Peyer's patch (tissue), 4 donors: ENCODE results near the gene RALGPS1. TPM values are rescaled to one million over a fixed set of nuclear protein-coding genes. Genes with fewer than 3 reads are reported as not detected.

ENCODE experiments used
- DNase-seq, 3 donors: peaks; one replicate each; pipeline ENCODE4 v3.0.0-alpha.2; 2017 to 2019
- H3K27ac ChIP-seq, 4 donors: fragments of 200-600 bp; sonication (generic); one replicate each; pipeline ENCODE4 v1.5.1; 2016 to 2019
- H3K27me3 ChIP-seq, 2 donors: fragments of 200-600 bp; sonication (generic); one replicate each; pipeline ENCODE4 v1.5.1; 2019
- H3K36me3 ChIP-seq, 3 donors: fragments of 200-600 bp; sonication (generic); one replicate each; pipeline ENCODE4 v1.5.1; 2016 to 2019
- H3K4me1 ChIP-seq, 4 donors: fragments of 200-600 bp; sonication (generic); one replicate each; pipeline ENCODE4 v1.5.1; 2016 to 2019
- H3K4me3 ChIP-seq, 4 donors: fragments of 200-600 bp; sonication (generic); 1 replicate in 3 of 4; 2 replicates in 1 of 4; pipeline ENCODE4 v1.5.1; 2016 to 2019; ENCODE audit warnings: mild to moderate bottlenecking in 1 of 4
- H3K9me3 ChIP-seq, 4 donors: fragments of 200-600 bp; sonication (generic); one replicate each; pipeline ENCODE4 v1.5.1; 2016 to 2019; ENCODE audit warnings: mild to moderate bottlenecking in 1 of 4
- POLR2A ChIP-seq, 2 donors: fragments of 450-650 bp; IDR thresholded peaks; one replicate each; pipeline ENCODE4 v1.5.1; 2017; ENCODE audit warnings: antibody characterized with exemption in 2 of 2, mild to moderate bottlenecking in 2 of 2, moderate library complexity in 2 of 2
- total RNA-seq, 4 donors: library from RNA; depleted of rRNA; stranded (reverse); fragments of >200 nt; gene quantifications; one replicate each; pipeline ENCODE4 v1.1.0, GENCODE V29; 2016
- TF ChIP-seq, protein P1 (sequence below), 6 experiments: fragments of 450-650 bp in 4 of 6; fragments of 200-600 bp in 2 of 6; sonication (generic) in 1 of 6; IDR thresholded peaks; one replicate each; pipeline ENCODE4 v1.5.1; 2017 to 2019; ENCODE audit warnings: antibody characterized with exemption in 6 of 6, mild to moderate bottlenecking in 3 of 6, moderate library complexity in 1 of 6

The RALGPS1 gene
- total RNA-seq, 4 donors from 2014 or later, result 38.8 to 158 (median 141) TPM

- TF ChIP-seq, protein P1, sequence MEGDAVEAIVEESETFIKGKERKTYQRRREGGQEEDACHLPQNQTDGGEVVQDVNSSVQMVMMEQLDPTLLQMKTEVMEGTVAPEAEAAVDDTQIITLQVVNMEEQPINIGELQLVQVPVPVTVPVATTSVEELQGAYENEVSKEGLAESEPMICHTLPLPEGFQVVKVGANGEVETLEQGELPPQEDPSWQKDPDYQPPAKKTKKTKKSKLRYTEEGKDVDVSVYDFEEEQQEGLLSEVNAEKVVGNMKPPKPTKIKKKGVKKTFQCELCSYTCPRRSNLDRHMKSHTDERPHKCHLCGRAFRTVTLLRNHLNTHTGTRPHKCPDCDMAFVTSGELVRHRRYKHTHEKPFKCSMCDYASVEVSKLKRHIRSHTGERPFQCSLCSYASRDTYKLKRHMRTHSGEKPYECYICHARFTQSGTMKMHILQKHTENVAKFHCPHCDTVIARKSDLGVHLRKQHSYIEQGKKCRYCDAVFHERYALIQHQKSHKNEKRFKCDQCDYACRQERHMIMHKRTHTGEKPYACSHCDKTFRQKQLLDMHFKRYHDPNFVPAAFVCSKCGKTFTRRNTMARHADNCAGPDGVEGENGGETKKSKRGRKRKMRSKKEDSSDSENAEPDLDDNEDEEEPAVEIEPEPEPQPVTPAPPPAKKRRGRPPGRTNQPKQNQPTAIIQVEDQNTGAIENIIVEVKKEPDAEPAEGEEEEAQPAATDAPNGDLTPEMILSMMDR (IDR thresholded peaks at IDR 0.05), result no peak
- no peak for TF ChIP-seq POLR2A (IDR thresholded peaks at IDR 0.05)
- Histone ChIP-seq H3K36me3 (no peaks in the 10 kb centered on the region), H3K4me3 (no peak overlapping the region), H3K4me1 (no peaks in the 10 kb centered on the region), H3K27me3 (no peaks in the 10 kb centered on the region), H3K27ac (peak overlapping the region in 2 of 4 donors; percentile 5 to 68), H3K9me3 (no peaks in the 10 kb centered on the region)
- no peak for DNase-seq
These were observed 42.5 kb downstream of the RALGPS1 start for GRCh38 chr9:126956917-126957686.

- no peak for DNase-seq
- H3K27ac ChIP-seq, result peak overlapping the region in 1 of 4 donors; percentile 68
- TF ChIP-seq, protein P1 (IDR thresholded peaks at IDR 0.05), result no peak
- TF ChIP-seq POLR2A (IDR thresholded peaks at IDR 0.05), result no peak
These were observed 43.1 kb downstream of the RALGPS1 start for GRCh38 chr9:126957687-126958053.

GRCh38 chr9:126959336-126959735 lies 44.8 kb downstream of the RALGPS1 start:
- H3K36me3 ChIP-seq, result peaks cover 0 to 9% (median 0%) of the 10 kb centered on the region in 3 donors
- H3K27me3 ChIP-seq, result no peaks in the 10 kb centered on the region
- H3K27ac ChIP-seq, result no peak overlapping the region
- H3K9me3 ChIP-seq, result no peaks in the 10 kb centered on the region
- TF ChIP-seq POLR2A (IDR thresholded peaks at IDR 0.05), result no peak
- TF ChIP-seq, protein P1 (IDR thresholded peaks at IDR 0.05), result no peak
- H3K4me1 ChIP-seq, result no peaks in the 10 kb centered on the region
- no peak overlapping the region for H3K4me3 ChIP-seq
- no peak for DNase-seq

More at GRCh38 chr9:126957687-126958053, 43.1 kb downstream of the RALGPS1 start:
- H3K36me3 ChIP-seq, result peaks cover 0 to 2% (median 0%) of the 10 kb centered on the region in 3 donors
- no peak overlapping the region for H3K4me3 ChIP-seq
- H3K9me3 ChIP-seq, result no peaks in the 10 kb centered on the region
- H3K4me1 ChIP-seq, result no peaks in the 10 kb centered on the region
- no peaks in the 10 kb centered on the region for H3K27me3 ChIP-seq

- DNase-seq, result no peak
- H3K27me3 ChIP-seq, result no peaks in the 10 kb centered on the region
- H3K4me1 ChIP-seq, result no peaks in the 10 kb centered on the region
- TF ChIP-seq POLR2A (IDR thresholded peaks at IDR 0.05), result no peak
- TF ChIP-seq, protein P1 (IDR thresholded peaks at IDR 0.05), result no peak
- no peaks in the 10 kb centered on the region for H3K9me3 ChIP-seq
- no peak overlapping the region for H3K27ac ChIP-seq
- peaks cover 0 to 9% (median 0%) of the 10 kb centered on the region in 3 donors for H3K36me3 ChIP-seq
- no peak overlapping the region for H3K4me3 ChIP-seq
These were observed 45.3 kb downstream of the RALGPS1 start for GRCh38 chr9:126959917-126960316.

DNA sequence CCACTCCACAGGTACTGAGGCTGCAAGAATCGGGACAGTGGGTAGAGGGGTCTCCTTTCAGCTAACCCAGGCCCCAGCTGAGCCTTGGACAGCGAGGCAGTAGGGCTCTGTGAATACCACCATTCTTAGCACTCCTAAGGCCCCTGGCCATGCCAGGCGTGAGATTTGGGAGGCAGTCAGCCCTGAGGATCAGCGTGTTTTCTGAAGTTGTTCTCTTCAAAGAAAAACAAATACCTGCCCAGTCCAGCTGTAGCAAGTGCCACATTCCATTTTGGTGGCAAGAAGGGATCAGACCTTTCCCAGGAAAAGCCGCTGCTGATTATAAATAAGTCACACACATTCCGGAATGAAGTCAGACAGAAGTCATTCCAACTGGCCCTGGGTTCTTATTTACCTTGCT lies 47.8 kb downstream of the RALGPS1 start:
- TF ChIP-seq, protein P1 (IDR thresholded peaks at IDR 0.05), result no peak
- TF ChIP-seq POLR2A (IDR thresholded peaks at IDR 0.05), result no peak
- no peak for DNase-seq
- no peak overlapping the region for H3K4me3 ChIP-seq
- H3K27ac ChIP-seq, result no peak overlapping the region
- H3K4me1 ChIP-seq, result no peaks in the 10 kb centered on the region
- no peaks in the 10 kb centered on the region for H3K9me3 ChIP-seq
- H3K27me3 ChIP-seq, result no peaks in the 10 kb centered on the region
- peaks cover 0 to 18% (median 0%) of the 10 kb centered on the region in 3 donors for H3K36me3 ChIP-seq
